SK-N-SH treated with all-trans-retinoic acid at 6 μM for 48 hours (cell line): Measurements from ENCODE around the gene PAPPA.

Source experiments
- ATAC-seq: fragments of 200-7000 bp; cut with Tn5 transposase; 3 replicates; pipeline ENCODE4 v1.9.1; 2020; ENCODE audit warnings: mild to moderate bottlenecking, moderate library complexity
- ARNTL ChIP-seq: fragments of 450-650 bp; formaldehyde crosslinking; IDR thresholded peaks from 2 replicates; pipeline ENCODE4 v1.5.0; 2020; ENCODE audit warnings: low read depth, mild to moderate bottlenecking, moderate library complexity, borderline replicate concordance
- BACH2 ChIP-seq: fragments of 250-450 bp; sonication (Bioruptor Pico); IDR thresholded peaks from 2 replicates; pipeline ENCODE4 v1.9.0; 2021; ENCODE audit warnings: mild to moderate bottlenecking, borderline replicate concordance
- CSDC2 ChIP-seq: fragments of 250-450 bp; sonication (Bioruptor Pico); IDR thresholded peaks from 2 replicates; pipeline ENCODE4 v1.5.0; 2020; ENCODE audit warnings: mild to moderate bottlenecking, moderate library complexity
- ESRRG ChIP-seq: fragments of 250-450 bp; sonication (Bioruptor Pico); IDR thresholded peaks from 2 replicates; pipeline ENCODE4 v1.6.1; 2021; ENCODE audit warnings: mild to moderate bottlenecking
- GLIS3 ChIP-seq: fragments of 250-450 bp; sonication (Bioruptor Pico); IDR thresholded peaks from 2 replicates; pipeline ENCODE4 v1.5.0; 2020; ENCODE audit warnings: mild to moderate bottlenecking, moderate library complexity
- ISL1 ChIP-seq: fragments of 250-450 bp; sonication (Bioruptor Pico); IDR thresholded peaks from 2 replicates; pipeline ENCODE4 v2.1.2; 2022; ENCODE audit warnings: mild to moderate bottlenecking, moderate library complexity
- OSR1 ChIP-seq: fragments of 250-450 bp; sonication (Bioruptor Pico); IDR thresholded peaks from 2 replicates; pipeline ENCODE4 v1.8.0; 2022; ENCODE audit warnings: moderate library complexity, mild to moderate bottlenecking, inconsistent platforms
- PPARA ChIP-seq: fragments of 250-450 bp; sonication (Bioruptor Pico); IDR thresholded peaks from 2 replicates; pipeline ENCODE4 v1.5.0; 2020; ENCODE audit warnings: mild to moderate bottlenecking, borderline replicate concordance
- RARB ChIP-seq: fragments of 250-450 bp; sonication (Bioruptor Pico); IDR thresholded peaks from 2 replicates; pipeline ENCODE4 v1.8.0; 2021; ENCODE audit warnings: mild to moderate bottlenecking, moderate library complexity
- SNAI2 ChIP-seq: fragments of 250-450 bp; sonication (Bioruptor Pico); IDR thresholded peaks from 2 replicates; pipeline ENCODE4 v1.5.0; 2020; ENCODE audit warnings: mild to moderate bottlenecking, moderate library complexity
- TCF4 ChIP-seq: fragments of 250-450 bp; sonication (Bioruptor Pico); IDR thresholded peaks from 2 replicates; pipeline ENCODE4 v1.8.0; 2021; ENCODE audit warnings: mild to moderate bottlenecking, moderate library complexity, borderline replicate concordance
- ZC3H10 ChIP-seq: fragments of 250-450 bp; sonication (Bioruptor Pico); IDR thresholded peaks from 2 replicates; pipeline ENCODE4 v1.5.1; 2021; ENCODE audit warnings: mild to moderate bottlenecking, moderate library complexity
- ZFP3 ChIP-seq: fragments of 250-450 bp; sonication (Bioruptor Pico); IDR thresholded peaks from 2 replicates; pipeline ENCODE4 v1.5.0; 2020; ENCODE audit warnings: mild to moderate bottlenecking, moderate library complexity
- ZFP30 ChIP-seq: fragments of 450-650 bp; formaldehyde crosslinking; IDR thresholded peaks from 2 replicates; pipeline ENCODE4 v1.5.0; 2022; ENCODE audit warnings: mild to moderate bottlenecking, moderate library complexity
- ZNF565 ChIP-seq: fragments of 450-650 bp; formaldehyde crosslinking; conservative IDR thresholded peaks from 2 replicates; pipeline ENCODE4 v1.5.0; 2020; ENCODE audit warnings: low read depth, mild to moderate bottlenecking, moderate library complexity
- ZNF70 ChIP-seq: fragments of 450-650 bp; formaldehyde crosslinking; IDR thresholded peaks from 2 replicates; pipeline ENCODE4 v1.5.0; 2020; ENCODE audit warnings: mild to moderate bottlenecking, moderate library complexity
- TF ChIP-seq, protein P1 (sequence below): fragments of 250-450 bp; sonication (Bioruptor Pico); IDR thresholded peaks from 2 replicates; pipeline ENCODE4 v1.5.1; 2021; ENCODE audit warnings: mild to moderate bottlenecking, moderate library complexity
- TF ChIP-seq, protein P2 (sequence below): fragments of 250-450 bp; sonication (Bioruptor Pico); IDR thresholded peaks from 2 replicates; pipeline ENCODE4 v1.8.0; 2020; ENCODE audit warnings: mild to moderate bottlenecking, moderate library complexity, borderline replicate concordance
- TF ChIP-seq, protein P3 (sequence below): fragments of 250-450 bp; sonication (Bioruptor Pico); IDR thresholded peaks from 2 replicates; pipeline ENCODE4 v1.5.1; 2020; ENCODE audit warnings: low read depth, mild to moderate bottlenecking, moderate library complexity
- TF ChIP-seq, protein P4 (sequence below): fragments of 250-450 bp; sonication (Bioruptor Pico); IDR thresholded peaks from 2 replicates; pipeline ENCODE4 v1.8.0; 2021; ENCODE audit warnings: low read depth, mild to moderate bottlenecking, moderate library complexity, borderline replicate concordance

PAPPA gene

DNA sequence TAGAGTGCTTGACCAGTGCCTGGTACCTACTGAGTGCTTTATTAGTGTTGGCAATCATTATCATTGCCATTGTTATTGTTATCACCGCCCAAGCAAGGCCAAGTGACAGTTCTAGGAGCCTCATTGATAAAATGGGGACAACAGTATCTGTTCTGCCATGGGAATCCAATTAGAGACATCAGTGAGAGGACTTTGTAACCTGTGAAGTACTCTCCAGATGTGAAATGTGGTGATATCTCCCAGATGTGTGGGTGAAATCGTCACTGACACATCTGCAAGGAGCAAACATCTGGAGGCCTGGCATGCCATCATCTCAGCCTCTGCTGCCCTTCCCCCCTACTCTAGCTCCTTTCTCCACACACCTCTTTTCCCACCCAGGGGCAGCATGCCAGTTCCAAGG is 260.8 kb downstream of the PAPPA start (continued):
- TF ChIP-seq, protein P1, sequence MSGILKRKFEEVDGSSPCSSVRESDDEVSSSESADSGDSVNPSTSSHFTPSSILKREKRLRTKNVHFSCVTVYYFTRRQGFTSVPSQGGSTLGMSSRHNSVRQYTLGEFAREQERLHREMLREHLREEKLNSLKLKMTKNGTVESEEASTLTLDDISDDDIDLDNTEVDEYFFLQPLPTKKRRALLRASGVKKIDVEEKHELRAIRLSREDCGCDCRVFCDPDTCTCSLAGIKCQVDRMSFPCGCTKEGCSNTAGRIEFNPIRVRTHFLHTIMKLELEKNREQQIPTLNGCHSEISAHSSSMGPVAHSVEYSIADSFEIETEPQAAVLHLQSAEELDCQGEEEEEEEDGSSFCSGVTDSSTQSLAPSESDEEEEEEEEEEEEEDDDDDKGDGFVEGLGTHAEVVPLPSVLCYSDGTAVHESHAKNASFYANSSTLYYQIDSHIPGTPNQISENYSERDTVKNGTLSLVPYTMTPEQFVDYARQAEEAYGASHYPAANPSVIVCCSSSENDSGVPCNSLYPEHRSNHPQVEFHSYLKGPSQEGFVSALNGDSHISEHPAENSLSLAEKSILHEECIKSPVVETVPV (CRISPR knock-in tag): no peak

DNA sequence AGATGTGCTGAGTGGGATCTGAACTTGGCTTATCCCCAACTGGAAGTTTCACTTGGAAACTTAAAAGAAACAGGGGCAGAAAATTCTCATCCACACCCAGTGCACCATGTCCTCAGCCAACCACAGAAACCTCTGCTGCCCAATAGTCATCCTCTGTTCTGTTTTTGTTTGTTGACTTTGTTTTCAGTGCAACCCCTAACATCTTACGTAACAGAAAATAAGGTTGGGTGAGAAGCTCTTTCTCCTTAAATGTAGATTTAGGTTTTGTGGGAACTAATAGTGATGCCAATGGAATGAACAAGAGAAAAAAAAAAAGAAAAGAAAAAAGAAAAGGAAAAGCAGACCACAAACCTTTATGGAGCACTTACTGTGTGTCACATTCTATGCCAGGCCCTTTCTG is 262.8 kb downstream of the PAPPA start:
- no peak for TF ChIP-seq ISL1 (CRISPR knock-in tag)
- TF ChIP-seq, protein P1 (CRISPR knock-in tag): no peak
- TF ChIP-seq ESRRG (CRISPR knock-in tag): no peak
- TF ChIP-seq CSDC2: no peak
- TF ChIP-seq SNAI2: no peak
- no peak for TF ChIP-seq GLIS3 (CRISPR knock-in tag)
- TF ChIP-seq ARNTL (CRISPR knock-in tag): no peak
- no peak for TF ChIP-seq OSR1 (CRISPR knock-in tag)
- TF ChIP-seq, protein P2, sequence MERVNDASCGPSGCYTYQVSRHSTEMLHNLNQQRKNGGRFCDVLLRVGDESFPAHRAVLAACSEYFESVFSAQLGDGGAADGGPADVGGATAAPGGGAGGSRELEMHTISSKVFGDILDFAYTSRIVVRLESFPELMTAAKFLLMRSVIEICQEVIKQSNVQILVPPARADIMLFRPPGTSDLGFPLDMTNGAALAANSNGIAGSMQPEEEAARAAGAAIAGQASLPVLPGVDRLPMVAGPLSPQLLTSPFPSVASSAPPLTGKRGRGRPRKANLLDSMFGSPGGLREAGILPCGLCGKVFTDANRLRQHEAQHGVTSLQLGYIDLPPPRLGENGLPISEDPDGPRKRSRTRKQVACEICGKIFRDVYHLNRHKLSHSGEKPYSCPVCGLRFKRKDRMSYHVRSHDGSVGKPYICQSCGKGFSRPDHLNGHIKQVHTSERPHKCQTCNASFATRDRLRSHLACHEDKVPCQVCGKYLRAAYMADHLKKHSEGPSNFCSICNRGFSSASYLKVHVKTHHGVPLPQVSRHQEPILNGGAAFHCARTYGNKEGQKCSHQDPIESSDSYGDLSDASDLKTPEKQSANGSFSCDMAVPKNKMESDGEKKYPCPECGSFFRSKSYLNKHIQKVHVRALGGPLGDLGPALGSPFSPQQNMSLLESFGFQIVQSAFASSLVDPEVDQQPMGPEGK (CRISPR knock-in tag): no peak
- TF ChIP-seq, protein P3, sequence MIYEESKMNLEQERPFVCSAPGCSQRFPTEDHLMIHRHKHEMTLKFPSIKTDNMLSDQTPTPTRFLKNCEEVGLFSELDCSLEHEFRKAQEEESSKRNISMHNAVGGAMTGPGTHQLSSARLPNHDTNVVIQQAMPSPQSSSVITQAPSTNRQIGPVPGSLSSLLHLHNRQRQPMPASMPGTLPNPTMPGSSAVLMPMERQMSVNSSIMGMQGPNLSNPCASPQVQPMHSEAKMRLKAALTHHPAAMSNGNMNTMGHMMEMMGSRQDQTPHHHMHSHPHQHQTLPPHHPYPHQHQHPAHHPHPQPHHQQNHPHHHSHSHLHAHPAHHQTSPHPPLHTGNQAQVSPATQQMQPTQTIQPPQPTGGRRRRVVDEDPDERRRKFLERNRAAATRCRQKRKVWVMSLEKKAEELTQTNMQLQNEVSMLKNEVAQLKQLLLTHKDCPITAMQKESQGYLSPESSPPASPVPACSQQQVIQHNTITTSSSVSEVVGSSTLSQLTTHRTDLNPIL (CRISPR knock-in tag): no peak
- no peak for TF ChIP-seq RARB (CRISPR knock-in tag)
- TF ChIP-seq PPARA (CRISPR knock-in tag): no peak
- TF ChIP-seq BACH2: no peak
- TF ChIP-seq, protein P4, sequence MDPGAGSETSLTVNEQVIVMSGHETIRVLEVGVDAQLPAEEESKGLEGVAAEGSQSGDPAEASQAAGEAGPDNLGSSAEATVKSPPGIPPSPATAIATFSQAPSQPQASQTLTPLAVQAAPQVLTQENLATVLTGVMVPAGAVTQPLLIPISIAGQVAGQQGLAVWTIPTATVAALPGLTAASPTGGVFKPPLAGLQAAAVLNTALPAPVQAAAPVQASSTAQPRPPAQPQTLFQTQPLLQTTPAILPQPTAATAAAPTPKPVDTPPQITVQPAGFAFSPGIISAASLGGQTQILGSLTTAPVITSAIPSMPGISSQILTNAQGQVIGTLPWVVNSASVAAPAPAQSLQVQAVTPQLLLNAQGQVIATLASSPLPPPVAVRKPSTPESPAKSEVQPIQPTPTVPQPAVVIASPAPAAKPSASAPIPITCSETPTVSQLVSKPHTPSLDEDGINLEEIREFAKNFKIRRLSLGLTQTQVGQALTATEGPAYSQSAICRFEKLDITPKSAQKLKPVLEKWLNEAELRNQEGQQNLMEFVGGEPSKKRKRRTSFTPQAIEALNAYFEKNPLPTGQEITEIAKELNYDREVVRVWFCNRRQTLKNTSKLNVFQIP (CRISPR knock-in tag): no peak
- TF ChIP-seq ZFP3 (CRISPR knock-in tag): no peak
- TF ChIP-seq ZNF70 (CRISPR knock-in tag): no peak
- TF ChIP-seq ZNF565 (CRISPR knock-in tag): no peak
- no peak for TF ChIP-seq TCF4
- ATAC-seq: no peak

DNA sequence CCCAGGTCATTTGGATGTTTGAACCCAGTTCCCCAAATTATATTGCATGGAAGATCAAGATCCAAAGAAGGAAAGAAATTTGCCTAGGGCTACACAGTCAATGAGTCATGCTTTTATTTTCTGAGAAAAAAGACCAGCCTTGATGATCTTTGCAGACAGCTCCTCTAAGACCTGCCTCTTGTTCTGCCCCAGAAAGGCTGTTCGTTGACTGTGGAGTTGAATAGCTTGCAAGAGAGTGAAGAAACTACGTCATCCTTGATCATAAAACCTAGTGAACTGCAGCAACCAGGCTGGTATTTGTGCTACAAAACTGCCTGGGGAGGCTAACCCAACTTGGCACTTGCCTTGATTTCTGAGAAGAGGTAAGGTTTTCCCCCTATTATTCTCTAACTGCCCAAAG is 263.9 kb downstream of the PAPPA start:
- TF ChIP-seq OSR1 (CRISPR knock-in tag): no peak
- TF ChIP-seq, protein P2 (CRISPR knock-in tag): no peak
- TF ChIP-seq ARNTL (CRISPR knock-in tag): no peak
- no peak for TF ChIP-seq RARB (CRISPR knock-in tag)
- TF ChIP-seq BACH2: no peak
- TF ChIP-seq ISL1 (CRISPR knock-in tag): no peak
- no peak for ATAC-seq

DNA sequence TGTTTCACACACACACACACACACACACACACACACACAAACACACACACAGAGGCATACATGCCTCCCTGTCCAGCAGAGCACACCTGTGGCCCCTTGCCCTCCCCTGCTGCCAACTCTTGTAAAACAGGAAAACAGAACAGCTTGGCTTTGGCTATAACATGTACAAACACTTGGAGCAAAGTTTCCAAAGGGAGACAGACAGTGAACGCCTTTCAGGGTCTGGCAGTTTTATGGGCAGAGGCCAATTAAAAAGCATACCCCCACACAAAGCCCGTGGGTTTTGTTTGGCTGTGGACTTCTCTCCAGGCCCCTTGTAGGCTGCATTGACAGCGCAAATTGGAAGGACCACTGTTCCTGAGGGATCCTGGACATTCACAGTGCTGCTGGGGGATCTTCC is 265.6 kb downstream of the PAPPA start:
- ATAC-seq: no peak
- TF ChIP-seq SNAI2 (no peak), BACH2 (no peak), ZC3H10 (CRISPR knock-in tag) (no peak), GLIS3 (CRISPR knock-in tag) (no peak), CSDC2 (no peak), ISL1 (CRISPR knock-in tag) (no peak), ZFP30 (CRISPR knock-in tag) (no peak)
- TF ChIP-seq, protein P4 (CRISPR knock-in tag): no peak
- TF ChIP-seq, protein P1 (CRISPR knock-in tag): no peak
- TF ChIP-seq, protein P2 (CRISPR knock-in tag): no peak
